BJ (cell line): ENCODE data around the gene STRBP. TPM values are rescaled to one million over a fixed set of nuclear protein-coding genes. Genes with fewer than 3 reads are reported as not detected.

Source experiments
- CTCF ChIA-PET: fragments of 350-600 bp; formaldehyde crosslinking; extraction: SDS; loops from one replicate; lab custom pipeline; 2021; ENCODE audit warnings: antibody characterized with exemption, inconsistent platforms; lab: Yijun Ruan, JAX
- POLR2A ChIA-PET: fragments of 300-600 bp; sonication (Branson Sonifier 250); formaldehyde crosslinking; extraction: SDS; loops from one replicate; lab custom pipeline; 2021; ENCODE audit warnings: antibody characterized with exemption; lab: Charles Lee
- DNase-seq: peaks from one replicate; pipeline ENCODE4 v3.0.0-alpha.2; 2011; ENCODE audit warnings: low read depth
- H3K27me3 ChIP-seq: 2 replicates; pipeline ENCODE4 v1.6.0; 2011; ENCODE audit warnings: low read length; ENCODE audit not compliant: control insufficient read depth, insufficient read depth
- H3K36me3 ChIP-seq: 2 replicates; pipeline ENCODE4 v1.5.1; 2011; ENCODE audit warnings: low read length; ENCODE audit not compliant: control insufficient read depth, insufficient read depth
- H3K4me3 ChIP-seq: 2 replicates; pipeline ENCODE4 v1.5.1; 2011; ENCODE audit warnings: low read depth, mild to moderate bottlenecking, control low read depth, low read length
- CTCF ChIP-seq: IDR thresholded peaks from 2 replicates; pipeline ENCODE4 v1.5.1; 2011; ENCODE audit warnings: low read depth, mild to moderate bottlenecking, control low read depth, inconsistent platforms, low read length, moderate library complexity; ENCODE audit not compliant: insufficient read depth
- polyA plus RNA-seq: library from polyadenylated mRNA; depleted of rRNA; stranded (reverse); fragments of >200 nt; gene quantifications from 2 replicates; pipeline ENCODE4 v1.2.3, GENCODE V29; 2011

Gene STRBP
- polyA plus RNA-seq, 1 experiment = 1.1 TPM

DNA sequence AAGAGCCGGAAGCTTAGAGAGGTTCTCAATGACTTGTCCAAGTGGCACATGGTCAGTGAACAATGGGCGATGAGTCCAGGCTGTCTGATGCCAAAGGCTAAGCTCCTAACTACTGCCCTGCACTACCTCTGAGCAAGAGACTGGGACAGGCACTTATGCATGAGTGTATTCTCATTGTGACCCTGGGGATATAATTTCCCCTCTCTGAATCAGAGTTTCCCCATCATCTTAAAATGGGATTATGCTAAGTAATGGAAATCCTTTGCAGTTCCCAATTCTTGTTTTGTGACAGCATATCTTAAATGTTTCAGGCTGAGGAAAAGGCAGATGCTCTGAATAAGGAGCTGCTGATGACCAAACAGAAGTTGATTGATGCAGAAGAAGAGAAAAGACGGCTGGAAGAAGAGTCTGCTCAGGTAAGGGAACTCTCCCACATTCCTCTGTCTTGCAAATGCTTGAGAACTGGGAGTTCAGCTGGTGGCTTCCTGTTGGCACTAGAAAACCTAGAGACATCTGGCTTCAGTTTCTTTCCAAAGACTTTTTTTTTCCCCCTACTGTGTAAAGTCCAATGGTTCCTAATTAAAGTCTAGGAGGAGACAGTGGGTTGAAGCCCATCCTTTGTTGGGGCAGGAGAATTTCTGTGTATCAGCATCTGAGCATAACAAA, 170.8 kb downstream of the STRBP start:
- DNase-seq = no peak
- no peak for TF ChIP-seq CTCF
- Histone ChIP-seq H3K36me3 (peaks cover 14% of the 10 kb centered on the region), H3K27me3 (no peaks in the 10 kb centered on the region), H3K4me3 (no peak overlapping the region)
- ChIA-PET CTCF (interaction anchor here (1.8 to 2.0 kb wide), 2 partner anchors 252 to 257 kb away, joined by 5 read pairs; no protein-coding TSS in a partner anchor), POLR2A (no interaction called here)

GRCh38 chr9:123096987-123097386, 171.4 kb downstream of the STRBP start:
- H3K4me3 ChIP-seq = no peak overlapping the region
- H3K27me3 ChIP-seq = no peaks in the 10 kb centered on the region
- TF ChIP-seq CTCF = no peak
- no peak for DNase-seq
- peaks cover 12% of the 10 kb centered on the region for H3K36me3 ChIP-seq
- POLR2A ChIA-PET = no interaction called here
- CTCF ChIA-PET = interaction anchor here (1.8 kb wide), 1 partner anchor 257 kb away, joined by 5 read pairs; no protein-coding TSS in a partner anchor

DNA sequence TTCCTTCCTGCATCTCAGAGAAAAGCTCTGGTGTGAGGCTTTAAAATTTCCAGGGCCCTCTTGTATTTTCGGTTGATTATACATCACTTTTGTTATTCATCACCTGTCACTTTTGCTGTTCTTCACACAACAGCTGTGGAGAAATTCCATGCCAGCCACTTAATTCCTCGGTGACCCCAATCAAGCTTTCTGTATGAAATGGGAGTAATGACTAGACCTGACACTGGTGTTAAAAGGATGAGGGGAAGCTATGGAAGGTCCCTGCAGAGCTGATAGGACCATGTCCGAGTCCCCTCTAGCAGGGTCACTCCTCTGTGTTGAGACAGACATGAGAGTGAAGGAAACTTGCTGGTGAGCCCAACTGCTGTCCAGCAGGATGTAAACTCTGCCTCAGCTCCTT, 175.2 kb downstream of the STRBP start:
- Histone ChIP-seq H3K36me3 (peaks cover 11% of the 10 kb centered on the region), H3K27me3 (no peaks in the 10 kb centered on the region), H3K4me3 (no peak overlapping the region)
- no peak for DNase-seq
- ChIA-PET POLR2A (interaction anchor here (0.7 kb wide), 1 partner anchor 190 kb away, joined by 5 read pairs; no protein-coding TSS in a partner anchor), CTCF (interaction anchor here (2.0 to 4.4 kb wide), 4 partner anchors 9 to 261 kb away, joined by 4 to 32 read pairs (median 18); no protein-coding TSS in a partner anchor)
- TF ChIP-seq CTCF = no peak

DNA sequence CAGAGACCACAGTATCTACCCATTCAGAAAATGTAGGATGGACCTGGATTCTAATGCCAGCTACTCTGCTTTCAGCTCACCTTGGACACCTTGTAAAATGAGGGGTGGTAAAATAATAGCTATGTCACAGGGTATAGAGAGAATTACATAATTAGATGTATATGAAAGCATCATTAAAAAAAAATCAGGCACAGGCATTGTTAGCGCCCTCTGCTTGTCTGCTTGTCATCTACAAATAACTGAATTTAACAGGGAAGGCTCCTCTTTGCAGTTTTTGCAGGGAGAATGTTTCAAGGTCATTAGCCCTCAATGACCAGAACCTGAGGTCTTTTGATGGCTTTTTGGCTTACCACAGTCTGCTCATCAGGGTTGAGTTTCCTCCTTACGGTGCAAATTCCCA, 176.9 kb downstream of the STRBP start:
- POLR2A ChIA-PET = no interaction called here

More for the DNA sequence above, 176.9 kb downstream of the STRBP start:
- DNase-seq = no peak
- Histone ChIP-seq H3K27me3 (no peaks in the 10 kb centered on the region), H3K36me3 (peaks cover 7% of the 10 kb centered on the region), H3K4me3 (no peak overlapping the region)
- CTCF ChIA-PET = interaction anchor here (0.9 to 4.4 kb wide), 5 partner anchors 10 to 258 kb away, joined by 3 to 32 read pairs (median 25); no protein-coding TSS in a partner anchor
- TF ChIP-seq CTCF = no peak
